GM12872 (cell line): ENCODE results near the gene EPS15.

Experiments
- CTCF ChIP-seq: IDR thresholded peaks from 3 replicates; pipeline ENCODE4 v1.5.1; 2011; ENCODE audit warnings: low read depth, mild to moderate bottlenecking, low read length, moderate library complexity; ENCODE audit not compliant: insufficient read depth

EPS15 gene

GRCh38 chr1:51517361-51518032 is 1.6 kb downstream of the EPS15 start:
- TF ChIP-seq CTCF = no peak

- TF ChIP-seq CTCF = no peak
Measured at GRCh38 chr1:51516649-51517158, 2.4 kb downstream of the EPS15 start.

GRCh38 chr1:51515982-51516648 is 3.0 kb downstream of the EPS15 start:
- TF ChIP-seq CTCF = no peak

GRCh38 chr1:51515312-51515960 is 3.6 kb downstream of the EPS15 start:
- no peak for TF ChIP-seq CTCF

GRCh38 chr1:51514733-51515132 is 4.3 kb downstream of the EPS15 start:
- no peak for TF ChIP-seq CTCF

GRCh38 chr1:51512606-51513005 is 6.5 kb downstream of the EPS15 start:
- no peak for TF ChIP-seq CTCF

GRCh38 chr1:51512120-51512519 is 6.9 kb downstream of the EPS15 start:
- TF ChIP-seq CTCF = no peak
